Tibial nerve (tissue), 4 donors: ENCODE data around the gene CDC42SE2.

Experiments
- CTCF ChIP-seq, 5 experiments: fragments of 200-600 bp in 3 of 5; fragments of 450-650 bp in 2 of 5; sonication (generic) in 3 of 5; IDR thresholded peaks; one replicate each; pipeline ENCODE4 v1.5.1; 2016 to 2019; ENCODE audit warnings: antibody characterized with exemption in 5 of 5, mild to moderate bottlenecking in 3 of 5, moderate library complexity in 2 of 5
- EP300 ChIP-seq, 2 donors: sonication (generic); formaldehyde crosslinking; IDR thresholded peaks; one replicate each; pipeline ENCODE4 v1.6.1; 2017; ENCODE audit warnings: antibody characterized with exemption in 2 of 2, mild to moderate bottlenecking in 1 of 2
- POLR2A ChIP-seq, 2 donors: fragments of 450-650 bp; IDR thresholded peaks; one replicate each; pipeline ENCODE4 v1.6.1; 2017; ENCODE audit warnings: antibody characterized with exemption in 2 of 2, mild to moderate bottlenecking in 2 of 2, moderate library complexity in 2 of 2

DNA sequence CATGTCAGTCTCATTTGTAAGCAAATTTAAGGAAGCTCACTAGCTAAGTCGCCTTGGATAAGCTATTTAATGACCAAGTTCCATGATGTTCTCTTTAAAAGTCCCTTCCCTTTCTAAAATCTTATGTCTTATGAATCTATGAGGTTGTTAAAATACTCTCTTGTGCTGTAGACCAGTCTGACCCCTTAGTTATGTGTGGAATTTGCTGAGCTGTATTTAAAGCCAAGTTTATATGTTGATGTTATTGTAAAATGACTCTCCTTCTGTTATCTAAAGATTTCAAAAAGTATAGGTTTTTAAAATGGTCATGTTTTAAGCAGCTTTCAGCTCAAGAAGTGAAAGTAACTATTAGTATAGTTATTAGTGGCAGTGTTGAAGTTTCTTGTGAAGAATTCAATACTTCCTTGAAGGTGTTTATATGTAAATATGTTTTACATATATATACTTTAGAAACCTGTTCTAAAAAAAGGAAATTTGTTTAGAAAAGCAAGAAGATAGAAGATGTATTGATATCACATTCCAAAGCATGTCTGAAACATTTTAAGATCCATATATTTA lies 92.2 kb downstream of the CDC42SE2 start:
- TF ChIP-seq CTCF (IDR thresholded peaks at IDR 0.05) (no peak), EP300 (IDR thresholded peaks at IDR 0.05) (no peak), POLR2A (IDR thresholded peaks at IDR 0.05) (no peak)
